NB4 (cell line): ENCODE measurements around the gene APOL2.

Experiments
- MAX ChIP-seq: IDR thresholded peaks from 2 replicates; pipeline ENCODE4 v1.6.1; 2011; ENCODE audit warnings: low read depth, low read length
- MYC ChIP-seq: IDR thresholded peaks from 2 replicates; pipeline ENCODE4 v1.6.1; 2011; ENCODE audit warnings: low read depth, low read length
- POLR2A ChIP-seq: IDR thresholded peaks from 2 replicates; pipeline ENCODE4 v1.6.1; 2011; ENCODE audit warnings: mild to moderate bottlenecking; ENCODE audit not compliant: insufficient read length; ENCODE audit errors: extremely low read depth
- TF ChIP-seq, protein P1 (sequence below): IDR thresholded peaks from one replicate; pipeline ENCODE4 v1.5.1; 2012; ENCODE audit warnings: low read depth, low read length

DNA sequence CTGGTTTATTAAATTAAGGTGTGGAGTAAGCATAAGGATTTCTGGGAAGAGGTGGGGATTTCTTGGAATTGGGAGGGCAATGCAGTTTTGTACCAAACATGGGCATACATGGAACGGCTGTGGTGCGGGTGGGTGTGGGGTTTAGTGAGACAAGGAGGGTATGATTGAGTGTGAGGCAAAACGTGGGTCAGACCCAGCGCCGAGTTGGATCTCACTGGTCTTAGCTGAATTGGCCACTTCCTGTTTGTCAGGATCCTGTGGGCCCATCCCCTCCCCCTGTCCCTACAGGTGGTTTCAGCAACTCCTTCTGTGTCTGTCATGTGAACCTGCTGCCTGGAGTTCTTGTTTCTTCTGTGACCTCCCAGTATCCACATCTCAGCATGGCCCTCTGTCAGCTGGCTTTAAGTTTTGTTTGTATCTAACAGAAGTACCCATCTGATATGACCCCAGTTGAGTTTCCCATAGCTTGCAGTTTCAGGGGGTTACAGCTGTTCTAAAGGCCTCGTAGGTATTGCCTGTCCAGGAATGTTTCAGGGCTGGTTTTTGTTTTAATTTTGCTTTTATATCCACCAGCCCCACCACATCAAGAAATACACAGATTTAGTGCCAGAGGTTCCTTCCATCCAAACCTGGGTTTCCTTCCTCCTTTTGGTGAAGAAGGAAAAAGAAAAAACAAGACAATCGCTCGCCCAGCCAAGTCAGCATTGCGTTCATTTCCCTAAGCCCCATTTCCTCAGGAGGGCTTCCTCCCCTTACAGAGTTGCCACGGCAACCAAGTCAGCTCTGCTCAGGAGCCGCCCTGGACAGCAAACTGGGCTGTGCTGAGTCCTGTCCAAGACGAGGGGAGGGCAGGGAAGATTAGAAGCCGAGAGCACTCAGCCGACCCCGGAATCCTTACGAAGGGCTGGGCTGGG lies 19.6 kb upstream of the APOL2 start:
- TF ChIP-seq, protein P1, sequence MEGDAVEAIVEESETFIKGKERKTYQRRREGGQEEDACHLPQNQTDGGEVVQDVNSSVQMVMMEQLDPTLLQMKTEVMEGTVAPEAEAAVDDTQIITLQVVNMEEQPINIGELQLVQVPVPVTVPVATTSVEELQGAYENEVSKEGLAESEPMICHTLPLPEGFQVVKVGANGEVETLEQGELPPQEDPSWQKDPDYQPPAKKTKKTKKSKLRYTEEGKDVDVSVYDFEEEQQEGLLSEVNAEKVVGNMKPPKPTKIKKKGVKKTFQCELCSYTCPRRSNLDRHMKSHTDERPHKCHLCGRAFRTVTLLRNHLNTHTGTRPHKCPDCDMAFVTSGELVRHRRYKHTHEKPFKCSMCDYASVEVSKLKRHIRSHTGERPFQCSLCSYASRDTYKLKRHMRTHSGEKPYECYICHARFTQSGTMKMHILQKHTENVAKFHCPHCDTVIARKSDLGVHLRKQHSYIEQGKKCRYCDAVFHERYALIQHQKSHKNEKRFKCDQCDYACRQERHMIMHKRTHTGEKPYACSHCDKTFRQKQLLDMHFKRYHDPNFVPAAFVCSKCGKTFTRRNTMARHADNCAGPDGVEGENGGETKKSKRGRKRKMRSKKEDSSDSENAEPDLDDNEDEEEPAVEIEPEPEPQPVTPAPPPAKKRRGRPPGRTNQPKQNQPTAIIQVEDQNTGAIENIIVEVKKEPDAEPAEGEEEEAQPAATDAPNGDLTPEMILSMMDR, result no peak
- no peak for TF ChIP-seq MYC
- no peak for TF ChIP-seq MAX
- TF ChIP-seq POLR2A, result no peak
